NCI-H1694 (cell line): ENCODE data around the gene SPTBN2.
A peak's percentile ranks its signal among the peaks of the same experiment; 100 is the strongest.

Experiments used
- DNase-seq: peaks from one replicate; lab custom pipeline; 2025; lab: John Stamatoyannopoulos, UW

Gene SPTBN2

GRCh38 chr11:66638177-66639065, 90.6 kb downstream of the SPTBN2 start, which contains the start of gene RBM4:
Gene RBM4, plus strand, starts transcription at chr11:66638703. Its CDS starts 1,009 bp downstream, at chr11:66639712.
- DNase-seq = peak; percentile 97

- no peak for DNase-seq
Observed at GRCh38 chr11:66637557-66638176, 91.3 kb downstream of the SPTBN2 start.

- DNase-seq = no peak
Observed at GRCh38 chr11:66636411-66636810, 92.6 kb downstream of the SPTBN2 start.
